ENCODE measurements around the gene CENPF.
"Not testable (repeated sequence)": the region's sequence is repeated elsewhere in the genome, so short reads cannot be mapped to it uniquely, and the experiment has no call there.

Gene CENPF

DNA sequence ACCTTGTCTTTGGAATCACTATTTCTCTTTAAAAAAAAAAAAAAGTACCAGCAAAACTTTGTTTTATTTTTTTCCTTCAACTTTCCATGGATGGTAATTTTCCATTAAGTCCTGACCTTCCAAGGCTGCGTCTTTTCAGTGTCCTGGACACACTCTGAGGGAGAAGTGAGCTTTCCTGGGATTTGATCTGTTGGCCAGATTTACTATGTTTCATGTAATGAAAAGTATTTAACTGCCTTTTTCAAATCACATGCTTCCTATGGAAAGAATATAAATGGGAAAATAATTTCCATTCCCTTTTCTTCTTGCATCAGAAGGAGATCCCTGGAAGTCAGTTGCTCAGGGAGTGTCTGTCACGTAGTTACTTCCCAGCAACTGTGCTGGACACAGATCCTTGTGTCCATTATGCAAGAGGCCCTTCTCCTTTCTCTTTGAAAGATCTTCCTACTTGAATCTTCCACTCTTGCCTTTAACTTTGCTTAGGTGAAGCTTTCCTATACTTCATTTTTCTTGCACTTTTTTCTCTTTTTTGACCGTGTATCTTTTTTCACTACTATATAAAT, 59.3 kb downstream of the CENPF start:
- DNase-seq, result no peak

DNA sequence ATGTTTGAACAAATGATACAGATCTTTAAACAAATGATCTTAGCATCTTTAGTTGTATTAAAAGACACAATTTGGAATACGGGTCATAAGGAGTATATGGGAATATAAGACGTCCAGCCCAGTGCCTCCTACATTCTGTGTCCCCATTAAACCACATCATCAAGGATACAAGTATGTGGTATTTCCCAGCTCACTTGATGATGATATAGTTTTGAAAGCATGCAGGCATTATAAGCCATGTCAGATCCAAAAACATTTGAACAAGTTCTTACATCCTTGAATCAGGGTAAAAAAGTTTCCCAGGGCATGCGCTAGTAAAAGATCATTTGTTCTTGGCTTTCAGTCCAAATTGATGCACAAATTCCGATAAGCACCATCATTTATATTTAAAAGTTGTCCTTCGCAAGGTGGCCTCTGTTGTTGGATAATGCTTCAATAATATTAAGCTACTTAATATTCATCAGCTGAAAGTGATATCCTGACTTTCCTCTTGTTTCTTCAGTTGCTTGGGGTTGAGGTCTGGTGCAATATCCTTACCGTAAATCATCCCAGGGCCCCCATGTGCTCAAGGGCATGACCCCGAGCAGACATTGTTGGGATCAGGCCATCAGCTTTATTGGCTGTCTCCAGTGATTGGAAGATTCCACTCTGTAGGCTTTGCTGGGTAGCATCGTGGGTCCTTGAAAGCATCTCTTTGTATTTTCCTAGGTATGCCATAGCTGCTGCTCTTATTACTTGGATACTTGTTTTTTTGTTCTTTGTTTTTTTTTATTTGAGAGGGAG, 61.8 kb downstream of the CENPF start:
- DNase-seq, result no peak

DNA sequence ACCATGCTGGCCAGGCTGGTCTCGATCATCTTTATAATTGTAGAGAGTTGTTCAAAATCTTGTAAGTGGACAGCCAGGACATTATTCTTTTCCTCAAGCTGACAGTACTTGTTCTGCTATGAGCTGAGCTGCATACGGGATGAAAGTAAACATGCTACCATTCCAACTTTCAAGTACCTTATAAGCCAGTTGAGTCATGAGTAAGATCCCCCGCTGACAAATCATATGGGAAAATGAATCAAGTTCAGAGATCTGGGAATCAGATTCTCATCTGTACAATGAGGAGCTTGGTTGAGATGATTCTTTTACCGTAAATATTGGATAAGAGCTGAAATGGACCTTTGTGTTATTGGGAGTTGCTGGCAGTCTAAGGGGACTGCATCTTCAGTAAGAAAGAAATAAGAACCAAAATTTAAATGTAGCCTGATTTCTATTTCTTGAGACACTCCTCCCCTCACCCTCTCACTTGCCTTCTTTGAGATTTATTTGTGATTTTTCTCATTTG, 62.7 kb downstream of the CENPF start:
- no peak for DNase-seq

DNA sequence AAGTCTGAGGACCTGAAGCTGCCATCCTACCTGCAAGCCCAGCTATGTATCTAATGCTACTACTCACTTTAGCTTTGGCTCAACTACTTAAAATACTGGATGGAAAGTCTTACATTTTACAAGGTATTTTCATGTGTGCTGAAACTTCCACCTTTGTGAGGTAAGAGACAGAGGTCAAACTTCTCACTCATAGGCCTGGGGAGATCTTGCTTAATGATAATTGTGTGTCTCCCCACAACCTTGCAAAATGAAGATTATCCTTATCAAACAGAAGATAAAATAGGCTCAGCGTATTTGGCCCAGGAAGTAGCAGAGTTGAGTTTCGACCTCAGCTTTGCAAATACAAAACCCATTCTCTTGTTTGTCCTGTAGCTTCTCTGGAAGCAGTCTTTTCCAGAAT, 63.7 kb downstream of the CENPF start:
- DNase-seq, result no peak

DNA sequence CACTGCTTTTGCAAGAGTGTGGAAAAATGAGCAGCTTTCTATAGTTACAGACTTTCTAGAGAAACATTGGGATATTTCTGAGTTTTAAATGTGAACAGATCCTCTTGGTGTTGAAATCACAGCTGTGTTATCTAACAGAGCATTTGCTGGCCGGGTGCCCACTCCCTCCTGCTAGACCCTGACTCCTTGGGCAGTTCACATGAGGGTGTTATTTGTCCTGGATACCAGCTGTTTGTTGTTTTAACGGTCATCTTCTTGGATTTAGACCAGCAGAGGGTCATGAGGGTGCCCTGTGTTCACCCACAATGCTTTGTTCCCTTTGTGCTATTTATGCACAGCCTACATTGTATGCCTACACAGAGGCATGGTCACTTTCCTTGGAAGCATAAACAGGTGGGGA, 67.1 kb downstream of the CENPF start:
- DNase-seq, result no peak

DNA sequence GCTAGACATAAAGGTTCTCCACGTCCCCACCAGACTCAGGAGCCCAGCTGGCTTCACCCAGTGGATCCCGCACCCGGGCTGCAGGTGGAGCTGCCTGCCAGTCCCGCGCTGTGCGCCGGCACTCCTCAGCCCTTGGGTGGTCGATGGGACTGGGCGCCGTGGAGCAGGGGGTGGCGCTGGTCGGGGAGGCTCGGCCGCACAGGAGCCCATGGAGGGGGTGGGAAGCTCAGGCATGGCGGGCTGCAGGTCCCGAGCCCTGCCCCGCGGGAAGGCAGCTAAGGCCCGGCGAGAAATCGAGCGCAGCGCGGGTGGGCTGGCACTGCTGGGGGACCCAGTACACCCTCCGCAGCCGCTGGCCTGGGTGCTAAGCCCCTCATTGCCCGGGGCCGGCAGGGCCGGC, 70.0 kb downstream of the CENPF start:
- DNase-seq, result not testable (repeated sequence)

DNA sequence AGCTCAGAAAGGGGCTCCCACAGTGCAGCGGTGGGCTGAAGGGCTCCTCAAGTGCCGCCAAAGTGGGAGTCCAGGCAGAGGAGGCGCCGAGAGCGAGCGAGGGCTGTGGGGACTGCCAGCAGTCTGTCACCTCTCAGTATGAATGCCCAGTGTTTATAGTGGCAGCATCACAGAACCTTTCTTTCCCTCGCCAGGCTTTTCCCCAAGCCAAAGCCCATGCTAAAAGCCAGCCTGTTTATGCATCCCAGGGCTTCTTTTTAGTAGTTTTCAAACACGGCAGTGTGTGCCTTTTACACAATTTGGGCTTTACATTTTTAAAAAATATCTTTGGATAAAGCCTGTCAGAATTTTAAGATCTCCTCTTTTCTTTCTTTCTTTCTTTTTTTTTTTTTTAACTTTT, 70.6 kb downstream of the CENPF start:
- DNase-seq, result no peak

DNA sequence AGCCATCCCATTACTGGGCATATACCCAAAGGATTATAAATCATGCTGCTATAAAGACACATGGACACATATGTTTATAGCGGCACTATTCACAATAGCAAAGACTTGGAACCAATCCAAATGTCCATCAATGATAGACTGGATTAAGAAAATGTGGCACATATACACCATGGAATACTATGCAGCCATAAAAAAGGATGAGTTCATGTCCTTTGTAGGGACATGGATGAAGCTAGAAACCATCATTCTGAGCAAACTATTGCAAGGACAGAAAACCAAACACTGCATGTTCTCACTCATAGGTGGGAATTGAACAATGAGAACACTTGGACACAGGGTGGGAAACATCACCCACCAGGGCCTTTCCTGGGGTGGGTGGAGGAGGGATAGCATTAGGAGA, 72.5 kb downstream of the CENPF start:
- not testable (repeated sequence) for DNase-seq

DNA sequence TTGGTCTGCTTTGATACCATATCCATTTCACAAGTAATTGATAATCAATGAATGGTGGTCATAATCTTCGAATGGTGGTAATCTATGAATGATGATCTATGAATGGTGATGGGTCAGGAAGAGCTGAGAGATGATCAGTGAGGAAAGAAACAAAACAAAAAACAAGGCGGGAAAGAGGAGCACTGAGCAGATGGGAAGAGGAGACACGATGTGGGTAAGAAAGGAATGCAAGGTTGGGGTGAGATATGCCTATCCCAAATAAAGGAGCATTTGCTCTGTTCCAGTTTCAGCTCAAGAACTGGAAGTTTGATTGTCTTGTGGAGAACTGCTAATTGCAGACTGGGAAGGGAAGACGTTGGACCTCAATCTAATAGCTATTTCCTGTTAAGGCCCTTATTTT, 73.8 kb downstream of the CENPF start:
- no peak for DNase-seq

DNA sequence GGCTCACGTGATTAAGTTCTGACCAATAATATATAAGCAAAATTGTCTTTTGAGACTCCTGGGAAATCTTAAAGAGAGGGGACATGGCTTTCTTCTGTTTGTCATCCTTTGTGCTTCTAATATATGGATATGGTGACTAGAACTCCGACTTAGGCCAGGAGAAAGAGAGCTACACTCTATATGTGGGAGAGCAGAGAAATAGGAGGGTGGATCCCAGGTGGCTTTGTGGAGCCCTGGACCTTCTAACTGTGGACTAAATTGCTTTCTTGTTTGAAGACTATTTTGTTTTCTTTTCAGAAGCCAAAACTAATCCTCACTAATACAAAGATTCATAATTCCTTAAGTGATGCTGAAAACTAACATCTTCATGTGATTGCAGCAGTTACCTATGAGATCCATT, 75.0 kb downstream of the CENPF start:
- DNase-seq, result no peak

DNA sequence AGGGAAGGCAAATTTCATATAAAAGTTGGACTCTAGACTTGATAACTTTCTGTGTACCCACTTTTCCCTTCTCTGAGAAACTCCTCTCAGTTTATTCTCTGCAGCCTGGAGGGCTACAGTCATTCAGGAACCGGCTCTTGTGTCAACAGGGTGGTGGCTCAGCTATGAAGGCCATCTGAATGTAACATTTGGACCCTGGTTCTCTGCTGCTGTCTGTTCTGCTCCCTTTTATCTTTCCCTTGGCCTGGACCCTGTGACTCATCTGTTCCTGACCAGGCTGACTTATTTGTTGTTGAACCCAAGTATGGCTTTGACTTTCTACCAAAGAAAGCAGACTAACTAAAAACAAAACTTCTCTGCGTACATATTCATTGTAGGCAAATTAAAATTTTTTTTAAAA, 75.4 kb downstream of the CENPF start:
- DNase-seq, result no peak

DNA sequence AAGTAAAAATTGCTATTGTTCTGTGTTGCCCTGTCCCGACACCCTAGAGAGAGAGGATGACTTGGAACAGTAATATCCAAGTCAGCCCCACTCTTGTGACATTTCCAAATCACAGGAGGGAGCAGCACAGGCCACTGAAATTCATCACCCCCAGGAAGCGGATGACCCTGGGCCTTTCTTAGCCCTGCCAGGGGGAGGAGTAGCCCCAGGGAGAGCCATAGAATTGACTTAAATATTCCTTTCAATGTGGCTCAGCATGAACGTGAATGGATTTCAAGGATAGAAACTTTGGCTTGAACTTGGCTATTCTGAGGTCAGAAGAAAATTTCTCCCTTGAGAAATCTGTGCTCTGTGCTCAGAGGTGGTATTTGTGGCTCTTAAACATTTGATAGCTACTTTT, 80.6 kb downstream of the CENPF start:
- DNase-seq, result no peak

DNA sequence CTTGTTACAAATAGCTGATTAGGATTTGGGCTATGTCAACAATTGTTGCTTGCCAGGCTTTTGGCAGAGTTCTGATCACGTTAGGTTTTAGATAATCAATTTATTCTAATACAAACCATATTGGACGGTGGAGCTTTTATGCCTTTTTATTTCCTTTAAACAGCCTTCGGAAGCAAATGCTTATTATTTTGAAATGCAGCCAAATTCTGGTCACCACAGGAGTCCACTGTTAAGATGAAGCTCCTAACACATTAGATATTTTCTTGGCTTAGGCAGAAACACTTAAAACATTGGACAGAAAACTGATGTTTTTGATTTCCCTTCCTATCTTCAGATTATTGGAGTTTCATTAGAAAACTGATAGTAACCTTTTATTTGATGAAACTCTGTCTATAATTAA, 82.9 kb downstream of the CENPF start:
- DNase-seq, result no peak

DNA sequence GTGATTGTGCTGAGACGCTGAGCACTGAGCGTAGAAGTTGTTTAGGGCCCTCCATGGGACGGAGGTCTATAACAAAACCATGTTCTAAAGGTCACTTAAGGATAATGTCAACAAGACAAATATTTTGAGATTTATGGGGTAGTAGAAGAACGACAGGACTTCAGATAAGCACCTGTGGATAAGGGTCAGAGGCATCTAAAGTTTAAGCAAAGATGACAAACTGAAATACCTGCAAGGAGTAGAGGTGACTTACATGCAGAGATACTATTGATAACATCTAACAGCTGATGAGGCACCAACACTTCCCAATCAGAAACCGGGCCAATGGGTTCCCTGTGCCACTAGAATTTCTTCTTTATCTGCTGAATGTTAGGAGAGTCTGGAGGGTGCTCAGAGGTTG, 83.5 kb downstream of the CENPF start:
- DNase-seq, result no peak

DNA sequence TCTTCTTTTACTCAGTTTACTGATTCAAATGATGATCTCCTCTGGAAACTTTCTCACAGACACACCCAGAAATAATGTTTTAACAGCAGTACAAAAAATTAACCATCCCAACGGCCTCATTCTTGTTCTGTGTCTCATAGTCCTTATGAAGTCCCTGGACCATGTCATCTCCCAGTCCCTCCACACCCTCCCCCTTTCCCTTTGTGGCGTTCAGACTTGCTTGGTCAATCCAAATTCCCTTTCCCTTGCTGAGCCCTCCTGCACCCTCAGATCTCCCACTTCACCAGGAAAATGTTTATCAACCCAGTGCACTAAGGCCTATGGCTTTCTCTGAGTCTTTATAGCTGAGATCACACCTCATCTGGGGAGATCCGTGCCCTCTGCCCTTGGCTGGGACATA, 85.9 kb downstream of the CENPF start:
- no peak for DNase-seq

DNA sequence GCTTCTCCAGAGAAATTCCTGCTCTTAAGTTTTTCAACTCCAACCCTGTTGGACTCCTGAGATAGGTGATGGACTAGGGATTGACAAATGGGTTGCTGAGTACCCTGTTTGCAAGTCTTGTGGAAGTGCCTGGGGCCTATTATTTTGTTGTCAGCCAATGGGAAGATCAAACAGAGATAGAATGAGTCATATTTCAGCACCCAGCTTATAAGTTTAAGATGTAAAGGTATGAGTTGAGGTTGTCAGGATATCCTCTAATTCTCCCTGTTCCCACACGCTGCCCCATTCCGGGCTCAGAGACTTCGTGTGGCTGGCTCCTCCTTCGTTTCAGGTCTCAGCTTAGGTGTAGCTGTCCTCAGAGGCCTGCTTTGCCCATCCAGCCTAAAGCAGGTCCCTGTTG, 91.8 kb downstream of the CENPF start:
- DNase-seq, result no peak

DNA sequence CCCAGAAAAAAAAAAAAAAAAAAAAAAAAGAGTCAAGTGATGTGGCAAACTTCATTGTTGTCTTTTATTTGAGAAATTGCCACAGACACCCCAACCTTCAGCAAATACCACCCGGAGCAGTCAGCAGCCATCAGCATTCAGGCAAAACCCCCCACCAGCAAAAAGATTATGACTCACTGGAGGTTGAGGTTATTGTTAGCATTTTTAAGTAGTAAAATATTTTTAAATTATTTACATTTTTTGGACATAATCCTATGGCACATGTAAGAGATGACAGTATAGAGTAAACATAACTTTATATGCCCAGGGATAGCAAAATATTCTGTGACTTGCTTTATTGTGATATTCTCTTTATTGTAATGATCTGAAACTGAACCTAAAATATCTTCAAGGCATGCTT, 95.6 kb downstream of the CENPF start:
- no peak for DNase-seq

DNA sequence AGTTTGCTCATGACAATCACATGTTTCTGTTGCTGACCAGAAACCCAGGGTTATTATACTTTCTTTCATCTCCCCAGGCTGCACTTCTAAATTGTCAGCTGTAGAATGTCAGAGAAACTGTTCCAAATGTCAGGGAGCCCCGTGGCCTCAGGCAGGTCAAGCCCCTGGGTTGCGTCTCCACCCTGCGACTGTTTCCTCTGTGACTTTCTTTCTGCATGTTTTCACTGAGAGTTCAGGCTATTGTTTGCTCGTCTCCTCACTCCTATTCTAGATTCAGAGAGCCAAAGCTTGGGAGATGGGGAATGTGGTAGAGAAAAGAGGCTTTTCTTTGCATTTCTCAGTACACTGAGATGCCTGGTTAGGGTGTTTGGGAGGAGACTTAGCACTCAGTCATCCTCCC, 97.4 kb downstream of the CENPF start:
- DNase-seq, result no peak

DNA sequence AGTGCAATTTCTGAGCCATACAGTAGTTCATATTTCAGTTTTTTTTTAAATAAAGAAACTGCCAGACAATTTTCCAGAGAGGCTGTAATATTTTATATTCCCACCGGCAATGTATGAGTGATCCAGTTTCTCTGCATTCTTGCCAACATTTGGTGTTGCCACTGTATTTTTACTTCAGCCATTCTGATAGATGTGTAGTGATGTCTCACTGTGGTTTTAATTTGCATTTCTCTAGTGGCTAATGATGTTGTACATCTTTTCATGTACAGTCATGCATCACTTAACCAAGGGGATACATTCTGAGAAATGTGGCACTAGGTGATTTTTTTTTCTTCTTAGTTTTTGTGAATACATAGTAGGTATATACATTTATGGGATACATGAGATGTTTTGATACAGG, 99.6 kb downstream of the CENPF start:
- no peak for DNase-seq

DNA sequence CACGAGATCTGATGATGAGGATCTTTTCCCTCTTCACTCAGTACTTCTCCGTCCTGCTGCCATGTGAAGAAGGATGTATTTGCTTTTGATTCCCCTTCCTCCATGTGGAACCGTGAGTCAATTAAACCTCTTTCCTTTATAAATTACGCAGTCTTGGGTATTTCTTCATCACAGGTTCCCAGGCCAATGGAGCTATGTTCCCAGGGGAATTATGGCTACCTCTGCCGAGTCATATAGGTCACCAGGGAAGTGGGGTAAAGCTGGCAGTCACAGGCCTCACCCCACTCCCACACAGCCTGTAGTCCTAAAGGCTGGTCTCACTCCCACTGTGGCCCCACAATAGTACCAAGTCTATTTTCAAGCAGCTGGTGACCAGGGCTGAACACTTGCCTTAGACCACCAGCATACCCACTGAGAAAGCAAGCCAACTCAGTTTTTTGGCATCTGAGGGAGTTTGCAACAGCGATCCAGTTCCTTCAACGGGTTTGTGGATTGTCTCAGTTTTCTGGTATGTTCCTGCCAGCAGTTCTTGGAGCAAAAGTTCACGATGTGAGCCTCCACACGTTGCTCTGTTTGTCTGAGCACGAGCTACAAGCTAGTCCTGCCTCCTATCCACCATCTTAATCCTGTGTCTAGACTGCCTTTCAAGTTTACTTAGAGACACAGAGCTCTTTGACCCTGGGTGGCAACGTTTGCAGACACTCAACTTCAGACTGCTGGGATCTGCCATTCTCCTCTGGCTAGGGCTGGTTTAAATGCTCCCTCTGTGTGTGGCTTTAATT, 104.5 kb downstream of the CENPF start:
- DNase-seq, result no peak

DNA sequence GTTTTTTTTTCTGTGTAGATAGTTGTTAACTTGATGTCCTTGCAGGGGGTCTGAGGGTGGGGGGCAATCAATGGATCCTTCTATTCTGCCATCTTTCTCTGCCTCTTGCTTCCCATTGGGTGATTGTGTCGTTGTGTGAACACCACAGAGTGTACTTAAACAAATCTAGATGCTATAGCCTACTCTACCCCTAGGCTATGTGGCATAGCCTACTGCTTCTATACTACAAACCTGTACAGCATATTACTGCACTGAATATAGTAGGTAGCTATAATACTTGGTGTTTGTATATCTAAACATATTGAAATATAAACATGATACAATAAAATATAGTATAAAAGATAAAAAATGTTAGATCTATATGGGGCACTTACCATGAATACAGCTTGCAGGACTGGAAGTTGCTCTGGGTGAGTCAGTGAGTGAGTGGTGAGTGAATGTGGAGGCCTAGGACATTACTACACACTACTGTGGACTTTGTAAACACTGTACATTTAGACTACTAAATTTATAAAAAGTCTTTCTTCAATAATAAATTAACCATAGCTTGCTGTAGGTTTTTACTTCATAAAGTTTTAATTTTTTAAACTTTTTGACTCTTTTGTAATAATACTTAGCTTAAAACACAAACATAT, 105.4 kb downstream of the CENPF start:
- DNase-seq, result no peak

DNA sequence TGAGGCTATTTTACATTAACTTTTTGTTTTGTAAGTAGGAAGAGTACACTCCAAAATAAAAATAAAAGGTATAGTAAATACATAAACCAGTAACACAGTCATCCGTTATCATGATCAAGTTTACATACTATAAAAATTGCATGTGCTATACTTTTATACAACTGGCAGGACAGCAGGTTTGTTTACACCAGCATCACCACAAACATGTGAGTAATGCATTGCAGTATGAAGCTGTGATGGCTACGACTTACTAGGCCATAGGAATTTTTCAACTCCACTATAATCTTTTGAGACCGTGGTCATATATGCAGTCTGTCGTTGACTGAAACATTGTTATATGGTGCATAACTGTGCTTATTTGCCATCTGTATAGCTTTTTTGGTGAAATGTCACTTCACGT, 106.2 kb downstream of the CENPF start:
- DNase-seq, result no peak

DNA sequence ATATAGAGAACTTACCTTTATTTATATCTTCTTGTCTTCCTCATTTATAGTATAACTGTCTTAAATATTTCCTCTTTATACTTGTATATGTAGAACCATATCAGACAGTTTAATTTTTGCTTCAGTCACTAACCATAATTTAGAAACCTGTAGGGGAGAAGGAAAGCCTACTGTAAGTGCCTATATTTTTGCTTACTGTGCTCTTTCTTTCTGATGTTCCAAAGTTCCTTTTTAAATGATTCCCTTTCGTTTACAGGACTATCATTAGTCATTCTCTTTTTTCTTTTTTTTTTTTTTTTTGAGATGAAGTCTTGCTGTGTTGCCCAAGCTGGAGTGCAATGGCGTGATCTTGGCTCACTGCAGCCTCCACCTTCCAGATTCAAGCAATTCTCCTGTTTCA, 109.7 kb downstream of the CENPF start:
- DNase-seq, result no peak

Measured in activated CD4-positive, alpha-beta T cell treated with anti-CD3 and anti-CD28 coated beads for 4 hours (primary cell).